SK-N-SH (cell line): Measurements from ENCODE around the gene MS4A2. TPM values are rescaled to one million over a fixed set of nuclear protein-coding genes. Genes with fewer than 3 reads are reported as not detected.
"Not testable (repeated sequence)": the region's sequence is repeated elsewhere in the genome, so short reads cannot be mapped to it uniquely, and the experiment has no call there.

Experiments
- CTCF ChIA-PET: fragments of 300-600, 350-600 bp; formaldehyde crosslinking; extraction: SDS; loops from one replicate; lab custom pipeline; 2021; lab: Yijun Ruan, JAX
- POLR2A ChIA-PET: fragments of 350-600 bp; sonication (Branson Sonifier 250); formaldehyde crosslinking; extraction: SDS; loops from one replicate; lab custom pipeline; 2020; ENCODE audit warnings: antibody characterized with exemption, inconsistent platforms; lab: Yijun Ruan, JAX
- DNase-seq: peaks from one replicate; pipeline ENCODE4 v3.0.0; 2012
- H2AFZ ChIP-seq: fragments of 200-600 bp; sonication (generic); 2 replicates; pipeline ENCODE4 v1.8.1; 2016; ENCODE audit warnings: antibody characterized with exemption, mild to moderate bottlenecking, low read depth
- H3F3A ChIP-seq: fragments of 200-600 bp; sonication (generic); replicated peaks from 2 replicates; pipeline ENCODE3; 2016; ENCODE audit warnings: antibody characterized with exemption, mild to moderate bottlenecking; ENCODE audit not compliant: insufficient read depth
- H3K27ac ChIP-seq, 2 experiments: fragments of 200-500 bp in 1 of 2; fragments of 200-600 bp in 1 of 2; sonication (Bioruptor generic) in 1 of 2; sonication (generic), shearing (Covaris generic) in 1 of 2; 2 replicates each; pipeline versions ENCODE4 v1.5.1 to v1.6.1; 2014 to 2016; ENCODE audit warnings: low read depth in 2 of 2, inconsistent platforms in 1 of 2, low read length in 1 of 2, mild to moderate bottlenecking in 1 of 2, mixed read lengths in 1 of 2
- H3K27me3 ChIP-seq: fragments of 200-600 bp; sonication (generic), shearing (Covaris generic); 2 replicates; pipeline ENCODE4 v1.6.1; 2016; ENCODE audit warnings: mixed run types; ENCODE audit not compliant: insufficient read depth
- H3K36me3 ChIP-seq, 2 experiments: fragments of 200-500 bp in 1 of 2; fragments of 200-600 bp in 1 of 2; sonication (Bioruptor generic) in 1 of 2; sonication (generic) in 1 of 2; replicated peaks in 1 of 2; 2 replicates each; pipeline versions ENCODE3 to v1.5.1; 2014 to 2016; ENCODE audit warnings: low read length in 1 of 2, mild to moderate bottlenecking in 1 of 2; ENCODE audit not compliant: insufficient read depth in 2 of 2, control insufficient read depth in 1 of 2
- H3K4me1 ChIP-seq, 2 experiments: fragments of 200-500 bp in 1 of 2; fragments of 200-600 bp in 1 of 2; sonication (Bioruptor generic) in 1 of 2; sonication (generic), shearing (Covaris generic) in 1 of 2; 2 replicates each; pipeline versions ENCODE4 v1.5.1 to v1.6.1; 2014 to 2016; ENCODE audit warnings: low read depth in 1 of 2, low read length in 1 of 2, mixed run types in 1 of 2; ENCODE audit not compliant: insufficient read depth in 2 of 2, control insufficient read depth in 1 of 2
- H3K4me2 ChIP-seq: fragments of 200-600 bp; sonication (generic), shearing (Covaris generic); 2 replicates; pipeline ENCODE4 v1.6.1; 2017; ENCODE audit warnings: mixed run types
- H3K4me3 ChIP-seq, 2 experiments: fragments of 200-500 bp in 1 of 2; fragments of 200-600 bp in 1 of 2; sonication (Bioruptor generic) in 1 of 2; sonication (generic), shearing (Covaris generic) in 1 of 2; 2 replicates each; pipeline versions ENCODE4 v1.5.1 to v1.8.1; 2014 to 2016; ENCODE audit warnings: low read depth in 2 of 2, inconsistent platforms in 1 of 2, low read length in 1 of 2, mild to moderate bottlenecking in 1 of 2, mixed read lengths in 1 of 2, moderate library complexity in 1 of 2
- H3K79me2 ChIP-seq: fragments of 200-600 bp; sonication (generic); 2 replicates; pipeline ENCODE4 v1.8.1; 2017; ENCODE audit warnings: mild to moderate bottlenecking; ENCODE audit not compliant: insufficient read depth
- H3K9ac ChIP-seq: fragments of 200-600 bp; sonication (generic); 2 replicates; pipeline ENCODE4 v1.6.1; 2017; ENCODE audit warnings: mixed run types
- H3K9me2 ChIP-seq: fragments of 200-600 bp; sonication (generic); 2 replicates; pipeline ENCODE4 v1.6.1; 2017; ENCODE audit warnings: mixed run types
- H3K9me3 ChIP-seq: fragments of 200-600 bp; sonication (generic); 2 replicates; pipeline ENCODE4 v1.6.1; 2017; ENCODE audit warnings: mixed run types, mild to moderate bottlenecking, moderate library complexity
- H4K20me1 ChIP-seq: fragments of 200-600 bp; sonication (generic); 2 replicates; pipeline ENCODE4 v1.6.1; 2017; ENCODE audit warnings: mild to moderate bottlenecking, mixed run types; ENCODE audit not compliant: insufficient read depth
- CHD2 ChIP-seq: fragments of 150-350 bp; IDR thresholded peaks from 2 replicates; pipeline ENCODE4 v1.6.1; 2018; ENCODE audit warnings: low read length; ENCODE audit not compliant: partially characterized antibody
- ELF1 ChIP-seq: IDR thresholded peaks from 2 replicates; pipeline ENCODE4 v1.4.0; 2012
- EP300 ChIP-seq, 2 experiments: IDR thresholded peaks; 2 replicates each; pipeline versions ENCODE4 v1.4.0 to v1.6.1; 2012; ENCODE audit warnings: borderline replicate concordance in 1 of 2, low read depth in 1 of 2, low read length in 1 of 2
- EZH2phosphoT487 ChIP-seq: fragments of 200-600 bp; sonication (generic); IDR thresholded peaks from 2 replicates; pipeline ENCODE4 v1.6.1; 2017; ENCODE audit warnings: low read depth, mixed run types, mild to moderate bottlenecking, antibody characterized with exemption, moderate library complexity, borderline replicate concordance
- FOXJ3 ChIP-seq: sonication (generic); formaldehyde crosslinking; IDR thresholded peaks from 2 replicates; pipeline ENCODE4 v1.5.1; 2020; ENCODE audit warnings: mild to moderate bottlenecking, missing genetic modification reagents
- FOXM1 ChIP-seq: IDR thresholded peaks from 2 replicates; pipeline ENCODE4 v1.4.0; 2012; ENCODE audit warnings: low read depth, mild to moderate bottlenecking
- GABPA ChIP-seq: IDR thresholded peaks from 2 replicates; pipeline ENCODE4 v1.4.0; 2012; ENCODE audit warnings: low read depth, mild to moderate bottlenecking
- IRF3 ChIP-seq: fragments of 150-350 bp; IDR thresholded peaks from 2 replicates; pipeline ENCODE4 v1.6.1; 2016; ENCODE audit warnings: mild to moderate bottlenecking, low read depth, low read length
- JUND ChIP-seq: IDR thresholded peaks from 2 replicates; pipeline ENCODE4 v1.4.0; 2012
- MAX ChIP-seq: IDR thresholded peaks from 2 replicates; pipeline ENCODE4 v1.4.0; 2012; ENCODE audit warnings: low read depth
- MXI1 ChIP-seq: IDR thresholded peaks from 2 replicates; pipeline ENCODE4 v1.6.1; 2012; ENCODE audit warnings: mild to moderate bottlenecking, low read depth, low read length, improper control_type of control experiment
- NFIC ChIP-seq: IDR thresholded peaks from 2 replicates; pipeline ENCODE4 v1.4.0; 2012; ENCODE audit warnings: borderline replicate concordance
- POLR2AphosphoS5 ChIP-seq: IDR thresholded peaks from 2 replicates; pipeline ENCODE4 v1.6.1; 2012; ENCODE audit warnings: low read depth, low read length
- RCOR1 ChIP-seq: fragments of 150-350 bp; IDR thresholded peaks from 2 replicates; pipeline ENCODE4 v1.6.1; 2017; ENCODE audit warnings: antibody characterized with exemption, low read length
- REST ChIP-seq: IDR thresholded peaks from 2 replicates; pipeline ENCODE4 v1.6.1; 2012; ENCODE audit warnings: mild to moderate bottlenecking, low read depth, low read length, moderate library complexity
- RXRA ChIP-seq: IDR thresholded peaks from 2 replicates; pipeline ENCODE4 v1.4.0; 2012; ENCODE audit warnings: low read depth, mild to moderate bottlenecking, borderline replicate concordance
- TCF12 ChIP-seq: IDR thresholded peaks from 2 replicates; pipeline ENCODE4 v1.4.0; 2012
- TEAD4 ChIP-seq: IDR thresholded peaks from 2 replicates; pipeline ENCODE4 v1.4.0; 2012; ENCODE audit warnings: mild to moderate bottlenecking, borderline replicate concordance; ENCODE audit not compliant: insufficient read depth
- USF1 ChIP-seq: IDR thresholded peaks from 2 replicates; pipeline ENCODE4 v1.4.0; 2012; ENCODE audit warnings: low read depth, borderline replicate concordance
- USF2 ChIP-seq: fragments of 150-350 bp; IDR thresholded peaks from 2 replicates; pipeline ENCODE4 v1.6.1; 2017; ENCODE audit warnings: antibody characterized with exemption, low read length, low read depth, borderline replicate concordance
- WGBS: methylation state at CpG from one replicate; pipeline ENCODE4 v1.1.6; 2017; ENCODE audit warnings: low lambda C conversion rate; 5-methylcytosine and 5-hydroxymethylcytosine counted together
- polyA plus RNA-seq, 3 experiments: library from polyadenylated mRNA; depleted of rRNA; stranded (reverse); fragments of >200 nt; gene quantifications; 2 replicates each; pipeline ENCODE4 v1.2.3, GENCODE V29; 2012

Gene MS4A2
- polyA plus RNA-seq, 1 of the 3 experiments (the other 2 are of a cell fraction) = not detected

GRCh38 chr11:60128376-60128775 lies 39.9 kb downstream of the MS4A2 start:
- H3K4me2 ChIP-seq = no peak overlapping the region
- H3K79me2 ChIP-seq = no peaks in the 10 kb centered on the region
- POLR2A ChIA-PET = no interaction called here
- DNase-seq = no peak
- WGBS = 11% methylated on average over 2 of the region's 2 CpGs
- H2AFZ ChIP-seq = no peak overlapping the region
- H3K4me3 ChIP-seq = no peak overlapping the region
- TF ChIP-seq RCOR1 (no peak), POLR2AphosphoS5 (no peak), CHD2 (no peak), RXRA (no peak), MAX (no peak), GABPA (no peak), REST (no peak), USF2 (no peak), USF1 (no peak), ELF1 (no peak), FOXM1 (no peak), EP300 (IDR thresholded peaks at IDR 0.05; ENCODE audit: borderline replicate concordance in 1 of 2, low read depth in 1 of 2, low read length in 1 of 2) (no peak), JUND (no peak), NFIC (no peak), MXI1 (no peak), FOXJ3 (no peak), TCF12 (no peak), EZH2phosphoT487 (no peak), TEAD4 (no peak), IRF3 (no peak)
- H3K27ac ChIP-seq = no peak overlapping the region
- CTCF ChIA-PET = no interaction called here
- H4K20me1 ChIP-seq = no peaks in the 10 kb centered on the region
- no peaks in the 10 kb centered on the region for H3K27me3 ChIP-seq
- H3K4me1 ChIP-seq = no peaks in the 10 kb centered on the region
- no peaks in the 10 kb centered on the region for H3F3A ChIP-seq
- no peaks in the 10 kb centered on the region for H3K36me3 ChIP-seq
- H3K9me3 ChIP-seq = no peaks in the 10 kb centered on the region
- H3K9ac ChIP-seq = no peak overlapping the region
- H3K9me2 ChIP-seq = no peaks in the 10 kb centered on the region

- DNase-seq, CTCF ChIA-PET, H3K9me3 ChIP-seq, H3K9ac ChIP-seq, H3K27me3 ChIP-seq, H3K27ac ChIP-seq, H3K4me1 ChIP-seq, H3K79me2 ChIP-seq, H2AFZ ChIP-seq, H3F3A ChIP-seq, H3K36me3 ChIP-seq, H4K20me1 ChIP-seq, H3K4me3 ChIP-seq, H3K9me2 ChIP-seq, H3K4me2 ChIP-seq: not testable (repeated sequence)
- POLR2A ChIA-PET = interaction anchor here (0.6 kb wide), 1 partner anchor 56 kb away, joined by 4 read pairs; no protein-coding TSS in a partner anchor
- WGBS = 38% methylated on average over 4 of the region's 4 CpGs
These were observed 40.4 kb downstream of the MS4A2 start for GRCh38 chr11:60128866-60129265.
